ENCODE measurements around the gene LRRC18. TPM values are rescaled to one million over a fixed set of nuclear protein-coding genes. Genes with fewer than 3 reads are reported as not detected.

Gene LRRC18
- total and polyA plus RNA-seq, 2 of the 13 experiments (the other 11 are each of a cell fraction or from before 2014, with no cell fraction given): not detected

- Histone ChIP-seq H3K79me2 (ENCODE audit: insufficient read depth, low read length) (no peaks in the 10 kb centered on the region), H3K27me3 (ENCODE audit: control insufficient read depth in 1 of 2, insufficient read depth in 2 of 2, low read length in 2 of 2) (peaks cover 0 to 3% of the 10 kb centered on the region in 2 experiments; a peak in 3 of 5 replicates), H3K27ac (ENCODE audit: extremely low read length, insufficient read depth, low read length) (no peak overlapping the region), H3K4me1 (ENCODE audit: insufficient read depth, low read length) (no peaks in the 10 kb centered on the region), H3K4me3 (replicated peaks in 1 of 3; ENCODE audit: insufficient read depth in 1 of 3, low read depth in 2 of 3, low read length in 3 of 3) (no peak overlapping the region), H3K4me2 (ENCODE audit: low read depth, low read length) (no peak overlapping the region), H3K9ac (ENCODE audit: insufficient read depth, low read depth, low read length) (no peak overlapping the region), H3K36me3 (replicated peaks in 1 of 2; ENCODE audit: control insufficient read depth in 1 of 2, insufficient read depth in 2 of 2, low read length in 2 of 2) (no peaks in the 10 kb centered on the region), H2AFZ (ENCODE audit: low read length) (no peak overlapping the region), H3K9me3 (ENCODE audit: low read length) (no peaks in the 10 kb centered on the region), H4K20me1 (ENCODE audit: insufficient read depth, low read length) (no peaks in the 10 kb centered on the region)
- intact Hi-C loops (cut with micrococcal nuclease; ENCODE audit: unreplicated experiment): loop anchor here (5.0 kb wide), 1 partner anchor 325 kb away; no protein-coding TSS in a partner anchor
- in situ Hi-C loops (cut with HindIII; ENCODE audit: extremely low pct_ligation_motif_present, low pct_unique_long_range_greater_than_20kb): no loop called here
- WGBS (ENCODE audit: low lambda C conversion rate): 0% methylated on average over 5 of the region's 5 CpGs
- ATAC-seq: no peak
- ChIA-PET POLR2A (no interaction called here), CTCF (ENCODE audit: low intra/inter-chr PET ratio, low total read pairs) (no interaction called here)
- no peak for FAIRE-seq
- TF ChIP-seq YEATS4 (CRISPR knock-in tag; IDR thresholded peaks at IDR 0.05; ENCODE audit: borderline replicate concordance) (no peak), NFATC3 (CRISPR knock-in tag; IDR thresholded peaks at IDR 0.05) (no peak), SAFB2 (CRISPR knock-in tag; IDR thresholded peaks at IDR 0.05; ENCODE audit: borderline replicate concordance, low read depth) (no peak), NCOA1 (CRISPR knock-in tag; IDR thresholded peaks at IDR 0.05) (no peak), ZNF18 (CRISPR knock-in tag; IDR thresholded peaks at IDR 0.05; ENCODE audit: insufficient replicate concordance) (no peak), DBP (CRISPR knock-in tag; IDR thresholded peaks at IDR 0.05; ENCODE audit: not compliant biosample characterization) (no peak), ZFP41 (CRISPR knock-in tag; IDR thresholded peaks at IDR 0.05; ENCODE audit: borderline replicate concordance) (no peak), CBX5 (CRISPR knock-in tag; IDR thresholded peaks at IDR 0.05; ENCODE audit: borderline replicate concordance) (no peak), ZNF350 (CRISPR knock-in tag; IDR thresholded peaks at IDR 0.05; ENCODE audit: borderline replicate concordance, low read depth) (no peak)
- TF ChIP-seq, protein P1, sequence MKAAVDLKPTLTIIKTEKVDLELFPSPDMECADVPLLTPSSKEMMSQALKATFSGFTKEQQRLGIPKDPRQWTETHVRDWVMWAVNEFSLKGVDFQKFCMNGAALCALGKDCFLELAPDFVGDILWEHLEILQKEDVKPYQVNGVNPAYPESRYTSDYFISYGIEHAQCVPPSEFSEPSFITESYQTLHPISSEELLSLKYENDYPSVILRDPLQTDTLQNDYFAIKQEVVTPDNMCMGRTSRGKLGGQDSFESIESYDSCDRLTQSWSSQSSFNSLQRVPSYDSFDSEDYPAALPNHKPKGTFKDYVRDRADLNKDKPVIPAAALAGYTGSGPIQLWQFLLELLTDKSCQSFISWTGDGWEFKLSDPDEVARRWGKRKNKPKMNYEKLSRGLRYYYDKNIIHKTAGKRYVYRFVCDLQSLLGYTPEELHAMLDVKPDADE (CRISPR knock-in tag; IDR thresholded peaks at IDR 0.05): no peak
- TF ChIP-seq, protein P2, sequence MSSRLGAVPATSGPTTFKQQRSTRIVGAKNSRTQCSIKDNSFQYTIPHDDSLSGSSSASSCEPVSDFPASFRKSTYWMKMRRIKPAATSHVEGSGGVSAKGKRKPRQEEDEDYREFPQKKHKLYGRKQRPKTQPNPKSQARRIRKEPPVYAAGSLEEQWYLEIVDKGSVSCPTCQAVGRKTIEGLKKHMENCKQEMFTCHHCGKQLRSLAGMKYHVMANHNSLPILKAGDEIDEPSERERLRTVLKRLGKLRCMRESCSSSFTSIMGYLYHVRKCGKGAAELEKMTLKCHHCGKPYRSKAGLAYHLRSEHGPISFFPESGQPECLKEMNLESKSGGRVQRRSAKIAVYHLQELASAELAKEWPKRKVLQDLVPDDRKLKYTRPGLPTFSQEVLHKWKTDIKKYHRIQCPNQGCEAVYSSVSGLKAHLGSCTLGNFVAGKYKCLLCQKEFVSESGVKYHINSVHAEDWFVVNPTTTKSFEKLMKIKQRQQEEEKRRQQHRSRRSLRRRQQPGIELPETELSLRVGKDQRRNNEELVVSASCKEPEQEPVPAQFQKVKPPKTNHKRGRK (CRISPR knock-in tag; IDR thresholded peaks at IDR 0.05): no peak
- no peak for DNase-seq (ENCODE audit: low spot score)
- no TSS peak for BruUV-seq (replicated peaks)
These were observed 42.9 kb upstream of the LRRC18 start for GRCh38 chr10:48982584-48982983.
